ENCODE results near the gene CITED1. TPM values are rescaled to one million over a fixed set of nuclear protein-coding genes. Genes with fewer than 3 reads are reported as not detected.

The CITED1 gene
- total and polyA plus RNA-seq, 2 of the 13 experiments (the other 11 are each of a cell fraction or from before 2014, with no cell fraction given): 0.09 TPM; not detected in 1

DNA sequence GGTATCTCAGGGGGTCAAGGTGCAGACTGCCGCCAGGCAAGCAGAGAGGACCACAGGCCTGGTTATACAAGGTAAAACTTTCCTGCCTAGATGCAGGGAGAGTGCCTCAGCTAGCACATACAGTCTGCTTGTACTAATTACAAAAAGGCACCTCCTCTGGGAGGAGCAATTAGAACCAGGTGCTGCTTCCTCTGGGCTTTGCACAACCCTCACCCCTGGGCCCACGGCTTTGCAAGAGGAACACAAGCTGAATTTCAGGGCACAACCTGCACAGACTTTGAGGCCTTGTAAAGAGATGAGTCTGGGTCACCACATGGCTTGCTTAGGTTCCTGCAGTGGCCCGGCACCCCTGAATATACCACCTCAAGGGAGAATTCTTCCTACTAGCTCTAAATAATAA is 9.2 kb upstream of the CITED1 start (continued):
- TF ChIP-seq, protein P1, sequence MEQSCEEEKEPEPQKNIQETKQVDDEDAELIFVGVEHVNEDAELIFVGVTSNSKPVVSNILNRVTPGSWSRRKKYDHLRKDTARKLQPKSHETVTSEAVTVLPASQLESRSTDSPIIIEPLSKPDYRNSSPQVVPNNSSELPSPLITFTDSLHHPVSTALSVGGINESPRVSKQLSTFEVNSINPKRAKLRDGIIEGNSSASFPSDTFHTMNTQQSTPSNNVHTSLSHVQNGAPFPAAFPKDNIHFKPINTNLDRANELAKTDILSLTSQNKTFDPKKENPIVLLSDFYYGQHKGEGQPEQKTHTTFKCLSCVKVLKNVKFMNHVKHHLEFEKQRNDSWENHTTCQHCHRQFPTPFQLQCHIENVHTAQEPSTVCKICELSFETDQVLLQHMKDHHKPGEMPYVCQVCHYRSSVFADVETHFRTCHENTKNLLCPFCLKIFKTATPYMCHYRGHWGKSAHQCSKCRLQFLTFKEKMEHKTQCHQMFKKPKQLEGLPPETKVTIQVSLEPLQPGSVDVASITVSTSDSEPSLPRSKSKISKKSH (CRISPR knock-in tag; IDR thresholded peaks at IDR 0.05; ENCODE audit: borderline replicate concordance): no peak
- TF ChIP-seq POLR2G (IDR thresholded peaks at IDR 0.05; ENCODE audit: low read depth, low read length): no peak

DNA sequence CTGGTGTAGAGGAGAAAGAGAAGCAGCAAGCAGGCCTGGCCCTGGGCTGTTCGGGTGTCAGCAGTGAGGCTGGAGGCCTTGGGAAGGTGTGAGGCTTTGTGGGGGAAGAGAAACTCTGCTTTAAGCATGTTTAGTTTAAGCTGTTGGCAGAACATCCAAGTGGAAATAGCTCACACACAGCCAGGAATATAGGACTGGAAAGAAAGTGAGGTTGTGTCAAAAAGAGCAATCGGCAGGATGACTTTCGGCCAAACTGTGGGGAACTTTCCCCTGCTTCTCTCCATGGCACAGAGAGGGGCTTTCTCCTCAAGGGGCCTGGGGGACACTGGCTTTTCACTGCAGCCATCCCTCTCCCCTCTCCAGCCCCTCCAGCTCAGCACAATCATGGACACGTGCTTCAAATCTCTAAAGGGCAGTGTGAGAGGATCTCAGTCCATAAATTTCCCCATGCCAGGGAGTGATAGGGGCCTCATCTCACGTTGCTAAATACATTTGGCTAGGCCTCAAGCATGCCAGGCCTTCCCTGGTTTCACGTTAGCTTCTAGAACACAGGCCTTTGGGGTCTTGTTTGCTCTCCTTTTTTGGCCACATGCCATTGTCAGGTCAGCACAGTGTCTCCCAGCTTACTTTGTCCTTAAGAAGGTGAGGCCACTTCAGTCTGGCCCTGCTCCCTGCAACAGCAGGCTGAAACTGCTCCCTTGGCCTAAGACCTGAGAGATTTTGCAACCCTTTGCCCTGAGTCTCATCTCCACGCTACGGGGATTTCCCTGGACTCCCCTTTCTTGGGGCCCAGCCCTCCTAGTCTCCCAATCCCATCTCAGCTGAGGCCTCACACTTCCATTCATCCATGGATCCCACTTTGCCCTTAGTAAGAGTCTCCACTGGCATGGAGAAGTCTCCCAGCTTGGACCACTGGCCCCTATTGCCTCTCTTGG is 8.3 kb upstream of the CITED1 start:
- Histone ChIP-seq H3K36me3 (replicated peaks in 1 of 2; ENCODE audit: control insufficient read depth in 1 of 2, insufficient read depth in 2 of 2, low read length in 2 of 2) (no peaks in the 10 kb centered on the region), H3K9me3 (ENCODE audit: low read length) (no peaks in the 10 kb centered on the region), H3K27me3 (ENCODE audit: control insufficient read depth in 1 of 2, insufficient read depth in 2 of 2, low read length in 2 of 2) (peaks cover 0 to 11% of the 10 kb centered on the region in 2 experiments; a peak in 1 of 5 replicates), H3K27ac (ENCODE audit: extremely low read length, insufficient read depth, low read length) (no peak overlapping the region), H3K79me2 (ENCODE audit: insufficient read depth, low read length) (no peaks in the 10 kb centered on the region), H3K4me2 (ENCODE audit: low read depth, low read length) (no peak overlapping the region), H4K20me1 (ENCODE audit: insufficient read depth, low read length) (no peaks in the 10 kb centered on the region), H3K9ac (ENCODE audit: insufficient read depth, low read depth, low read length) (no peak overlapping the region), H2AFZ (ENCODE audit: low read length) (no peak overlapping the region), H3K4me3 (replicated peaks in 1 of 3; ENCODE audit: insufficient read depth in 1 of 3, low read depth in 2 of 3, low read length in 3 of 3) (no peak overlapping the region), H3K4me1 (ENCODE audit: insufficient read depth, low read length) (peaks cover 16% of the 10 kb centered on the region)
- 52% methylated on average over 6 of the region's 8 CpGs for WGBS (ENCODE audit: low lambda C conversion rate)
- ChIA-PET CTCF (ENCODE audit: low intra/inter-chr PET ratio, low total read pairs) (no interaction called here), POLR2A (no interaction called here)
- FAIRE-seq: no peak
- intact Hi-C loops (cut with micrococcal nuclease; ENCODE audit: unreplicated experiment): no loop called here
- in situ Hi-C loops (cut with HindIII; ENCODE audit: extremely low pct_ligation_motif_present, low pct_unique_long_range_greater_than_20kb): no loop called here
- BruUV-seq (replicated peaks): no TSS peak
- no peak for TF ChIP-seq HOXA7 (CRISPR knock-in tag; IDR thresholded peaks at IDR 0.05)
- TF ChIP-seq ZNF788 (CRISPR knock-in tag; IDR thresholded peaks at IDR 0.05; ENCODE audit: borderline replicate concordance): no peak
- no peak for ATAC-seq
- DNase-seq (ENCODE audit: low spot score): no peak
